Liver (tissue), 3 donors: Measurements from ENCODE around the gene TPK1.

ENCODE experiments used
- ATF3 ChIP-seq: IDR thresholded peaks from 2 replicates; pipeline ENCODE4 v1.6.1; 2016; ENCODE audit warnings: antibody characterized with exemption
- CTCF ChIP-seq: fragments of 150-350 bp; IDR thresholded peaks from 2 replicates; pipeline ENCODE4 v1.5.1; 2017; ENCODE audit warnings: improper control_type of control experiment, low read depth, low read length; ENCODE audit not compliant: missing input control
- donor health status: healthy.
- donor health status: healthy.

GRCh38 chr7:144445590-144445989 lies 390.3 kb downstream of the TPK1 start:
- TF ChIP-seq CTCF (no peak), ATF3 (no peak)
